HG02943 (cell line): Measurements from ENCODE around the gene EXOSC2.

Source experiments
- ATAC-seq: cut with Tn5 transposase; IDR thresholded peaks from one replicate; pipeline ENCODE4 v1.9.1; 2021; ENCODE audit warnings: mild to moderate bottlenecking, low read depth, moderate library complexity; ENCODE audit not compliant: unreplicated experiment

The EXOSC2 gene

DNA sequence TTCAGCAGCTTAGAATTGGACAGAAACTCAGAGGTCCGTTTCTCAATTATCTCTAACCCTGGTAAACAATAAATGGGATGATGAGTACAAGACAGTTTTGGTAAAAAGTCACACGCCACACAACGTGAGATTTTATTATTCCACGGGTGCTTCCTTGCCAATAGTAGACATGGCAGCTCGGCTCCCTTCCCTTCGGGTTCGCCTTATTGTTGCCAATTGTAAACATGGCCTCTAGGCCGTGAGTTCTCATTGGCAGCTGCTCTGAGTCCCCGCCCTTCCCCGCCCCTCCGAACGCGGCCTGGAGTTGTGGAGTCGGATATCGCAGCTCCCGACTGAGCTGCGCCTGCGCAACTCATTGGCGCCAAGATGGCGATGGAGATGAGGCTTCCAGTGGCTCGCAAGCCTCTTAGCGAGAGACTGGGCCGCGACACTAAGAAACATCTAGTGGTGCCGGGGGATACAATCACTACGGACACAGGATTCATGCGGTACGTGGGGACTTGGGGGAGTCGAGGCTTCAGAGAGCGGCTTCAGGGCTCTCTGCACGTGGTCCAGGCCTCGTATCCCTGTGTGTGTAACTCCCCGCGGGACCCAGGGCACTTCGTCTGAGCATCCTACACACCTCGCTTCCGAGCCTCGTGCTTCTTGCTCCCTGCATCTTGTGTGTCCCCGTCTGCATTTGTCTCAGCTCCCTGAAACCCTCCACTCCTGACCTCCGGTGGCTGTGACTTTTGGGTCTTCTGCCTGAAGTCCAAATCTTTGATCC lies at the start of gene EXOSC2:
Gene EXOSC2, plus strand, starts transcription at position 355 of the 766 bp plus-strand sequence. Its CDS starts 12 bp downstream, at position 367.
- peak; percentile 87 for ATAC-seq

DNA sequence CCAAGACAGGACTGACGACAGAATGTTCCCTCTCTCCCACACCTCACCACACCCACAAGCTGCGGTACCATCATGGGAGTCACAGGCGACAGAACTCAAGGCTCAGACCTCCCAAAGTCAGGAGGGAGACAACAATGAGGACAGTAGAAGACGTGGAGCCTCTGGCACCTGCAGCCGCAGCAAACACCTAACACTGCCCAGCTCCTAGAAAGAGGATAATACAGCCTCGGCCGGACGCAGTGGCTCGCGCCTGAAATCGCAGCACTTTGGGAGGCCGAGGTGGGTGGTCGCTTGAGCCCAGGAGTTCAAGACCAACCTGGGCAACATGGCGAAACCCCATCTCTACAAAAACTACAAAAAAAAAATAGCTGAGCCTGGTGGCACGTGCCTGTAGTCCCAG lies 42.4 kb upstream of the EXOSC2 start:
- ATAC-seq = no peak

GRCh38 chr9:130651752-130652151 lies 41.8 kb upstream of the EXOSC2 start:
- no peak for ATAC-seq

DNA sequence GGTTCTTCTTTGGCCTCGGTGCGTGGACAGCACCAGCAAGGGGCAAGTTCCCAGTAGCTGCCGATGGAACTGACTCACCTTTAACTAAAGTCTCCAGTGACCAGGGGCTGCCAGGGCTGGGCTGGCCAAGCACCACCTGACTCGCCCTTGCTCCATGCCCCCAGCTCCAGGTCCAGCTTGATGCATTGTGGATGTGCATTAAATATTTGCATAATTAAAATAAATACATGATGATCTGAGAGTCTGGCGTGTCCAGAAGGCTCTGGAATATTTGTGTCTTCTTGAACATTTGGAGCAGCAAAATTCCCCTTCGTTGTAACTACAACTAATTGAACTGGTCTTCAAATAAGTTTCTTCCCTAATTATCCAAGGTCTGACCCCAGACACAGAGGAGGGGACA lies 38.7 kb upstream of the EXOSC2 start:
- ATAC-seq = no peak

DNA sequence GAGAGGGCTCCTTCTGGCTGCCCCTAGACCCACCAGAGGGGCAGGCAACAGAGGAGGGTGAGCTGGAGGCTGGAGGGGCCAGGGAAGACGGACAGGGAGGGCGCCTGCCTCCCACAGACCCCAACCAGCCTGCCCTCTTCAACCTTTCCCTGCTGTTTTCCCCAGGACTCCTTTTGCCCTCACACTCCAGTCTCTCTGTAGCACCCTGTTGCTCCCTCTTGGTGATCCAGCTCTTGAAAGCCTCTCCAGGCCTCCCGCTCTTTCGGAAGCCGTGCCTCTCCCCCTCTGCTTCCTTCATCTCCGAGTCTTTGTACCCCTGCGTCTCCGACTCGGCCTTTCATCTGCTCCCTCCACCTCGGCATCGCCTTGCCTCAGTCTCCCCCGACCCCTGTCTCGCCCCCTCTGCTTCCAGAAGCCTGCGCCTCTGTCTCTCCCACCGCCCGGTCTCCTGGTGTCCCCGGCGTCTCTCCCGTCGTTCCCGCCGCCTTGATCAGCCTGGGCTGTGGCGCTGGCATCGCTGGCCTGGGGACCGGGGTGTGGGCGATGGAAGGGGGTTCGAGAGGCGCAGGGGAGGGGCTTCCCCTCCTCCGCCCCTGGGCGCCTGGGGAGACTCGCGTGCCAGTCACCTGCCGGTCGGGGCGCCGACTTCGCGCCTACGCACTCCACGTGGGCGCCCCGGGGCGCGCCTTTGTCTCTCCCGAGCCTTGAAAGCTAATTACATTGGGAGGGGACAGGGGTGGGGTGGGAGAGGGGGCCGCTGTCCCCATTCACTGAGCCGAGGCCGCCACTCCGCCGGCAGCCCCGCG lies 34.5 kb upstream of the EXOSC2 start:
- ATAC-seq = no peak

- ATAC-seq = no peak
Measured at GRCh38 chr9:130659699-130660248, 33.8 kb upstream of the EXOSC2 start.

- no peak for ATAC-seq
Measured at GRCh38 chr9:130660326-130660682, 33.3 kb upstream of the EXOSC2 start.

- ATAC-seq = no peak
Measured at GRCh38 chr9:130660683-130661450, 32.7 kb upstream of the EXOSC2 start.

- no peak for ATAC-seq
Measured at GRCh38 chr9:130661451-130662098, 32.0 kb upstream of the EXOSC2 start.

- ATAC-seq = no peak
Measured at GRCh38 chr9:130662099-130662969, 31.2 kb upstream of the EXOSC2 start.

- ATAC-seq = no peak
Measured at GRCh38 chr9:130662970-130663257, 30.7 kb upstream of the EXOSC2 start.

DNA sequence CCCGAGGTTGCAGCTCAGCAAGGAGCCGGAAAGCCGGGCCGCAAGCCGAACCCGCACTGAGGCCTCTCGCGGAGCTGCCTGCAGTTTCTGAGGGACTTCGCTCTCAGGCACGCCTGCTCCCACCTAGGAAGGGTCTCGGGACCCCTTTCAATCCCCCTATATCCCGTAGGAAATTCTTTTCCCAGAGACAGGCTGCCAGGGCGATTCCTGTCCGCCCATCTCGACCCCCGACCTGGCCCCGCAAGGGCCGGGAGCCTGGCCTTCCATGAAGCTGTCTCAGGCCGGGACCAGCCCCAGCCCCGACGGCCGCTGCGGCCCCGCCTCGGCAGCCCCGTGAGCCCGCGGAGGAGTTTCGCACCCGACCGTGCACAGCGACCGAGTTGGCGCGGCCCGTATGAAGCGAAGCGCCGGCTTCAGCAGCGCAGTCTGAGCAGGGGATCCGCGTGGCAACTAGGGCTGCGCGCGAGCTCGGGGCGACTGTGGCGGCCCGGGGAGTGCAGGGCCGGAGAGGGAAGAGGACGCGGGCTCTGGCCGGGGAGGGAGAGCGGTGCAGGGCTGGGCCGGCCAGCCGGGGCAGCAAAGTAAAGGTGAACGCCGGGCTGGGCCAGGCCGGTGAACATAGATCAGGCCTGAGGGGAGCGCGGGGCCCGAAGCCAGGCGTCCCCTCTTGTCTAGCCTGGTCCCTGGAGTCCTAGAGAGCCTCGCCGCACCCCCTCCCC lies 30.2 kb upstream of the EXOSC2 start:
- ATAC-seq = no peak

GRCh38 chr9:130663977-130664250 lies 29.7 kb upstream of the EXOSC2 start:
- no peak for ATAC-seq

GRCh38 chr9:130664251-130665028 lies 29.1 kb upstream of the EXOSC2 start, which contains the start of gene PRDM12:
Gene PRDM12 (plus strand): TSS chr9:130664594. CDS start chr9:130664654, 60 bp downstream.
- ATAC-seq = no peak

DNA sequence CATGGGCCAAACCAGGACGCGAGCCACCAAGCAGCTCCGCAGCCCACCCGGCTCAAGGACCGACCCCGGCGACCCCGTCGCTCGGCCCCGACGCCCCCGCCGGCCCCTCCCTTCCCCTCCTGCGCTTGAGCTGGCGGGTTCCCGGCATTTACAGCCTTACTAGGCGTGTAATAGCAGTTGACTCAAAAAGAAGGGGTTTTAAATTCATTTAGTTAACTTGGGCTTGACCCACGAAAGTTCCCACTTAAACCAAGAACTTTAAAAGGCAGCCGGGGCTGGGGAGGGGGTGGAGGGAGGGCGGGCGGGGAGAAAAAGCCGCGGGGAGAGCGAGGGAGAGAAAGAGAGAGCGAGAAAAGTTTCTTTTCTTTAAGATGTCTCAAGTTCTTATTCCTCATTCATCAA lies 28.6 kb upstream of the EXOSC2 start:
- no peak for ATAC-seq

DNA sequence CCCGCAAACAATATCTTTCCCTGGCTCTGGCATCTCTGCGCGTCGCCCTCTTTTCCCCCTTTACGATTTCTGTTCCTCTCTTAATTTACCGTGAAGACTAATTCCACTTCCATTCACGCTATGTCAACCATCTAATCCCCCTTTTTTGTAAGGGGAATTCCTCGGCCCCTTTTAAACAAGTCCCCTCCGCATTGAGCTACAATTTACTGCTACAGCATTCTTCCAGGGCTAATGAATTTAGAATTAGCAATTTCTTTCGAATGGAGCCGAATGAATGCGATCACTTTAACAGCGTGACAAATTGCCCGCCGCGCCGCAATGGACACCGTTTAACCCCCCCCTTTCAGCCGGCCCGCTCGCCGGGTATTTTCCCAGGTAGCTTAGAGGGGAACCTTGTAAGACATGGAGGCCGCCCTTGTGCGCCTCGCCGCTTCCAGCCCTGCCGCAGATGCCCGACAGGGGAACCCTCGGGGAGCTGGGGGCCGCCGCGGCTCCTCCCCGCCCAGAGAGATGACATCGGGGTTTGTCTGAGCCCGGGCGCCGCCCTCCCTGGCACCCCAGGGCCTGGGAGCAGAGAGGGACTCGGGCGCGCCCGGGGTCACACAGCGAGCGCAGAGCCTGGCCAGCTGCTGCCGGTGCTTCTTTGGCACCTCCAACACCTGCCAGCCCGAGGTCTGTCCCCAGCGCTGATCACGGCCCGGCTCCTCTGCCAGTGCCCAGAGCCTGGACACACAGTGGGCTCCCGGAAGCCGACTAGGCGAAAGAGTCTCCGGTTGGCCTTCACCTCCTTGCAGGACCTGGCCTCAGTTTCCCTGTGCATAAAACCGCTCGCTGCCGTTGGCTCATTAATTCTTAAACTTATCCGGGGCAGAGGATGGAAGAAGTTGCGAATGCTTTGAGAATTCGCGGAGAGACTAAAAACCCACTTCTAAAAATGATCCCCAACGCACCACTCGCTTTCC lies 27.9 kb upstream of the EXOSC2 start:
- no peak for ATAC-seq

- no peak for ATAC-seq
Measured at GRCh38 chr9:130666393-130667119, 27.0 kb upstream of the EXOSC2 start.
